ENCODE measurements around the gene KCNC3.

DNA sequence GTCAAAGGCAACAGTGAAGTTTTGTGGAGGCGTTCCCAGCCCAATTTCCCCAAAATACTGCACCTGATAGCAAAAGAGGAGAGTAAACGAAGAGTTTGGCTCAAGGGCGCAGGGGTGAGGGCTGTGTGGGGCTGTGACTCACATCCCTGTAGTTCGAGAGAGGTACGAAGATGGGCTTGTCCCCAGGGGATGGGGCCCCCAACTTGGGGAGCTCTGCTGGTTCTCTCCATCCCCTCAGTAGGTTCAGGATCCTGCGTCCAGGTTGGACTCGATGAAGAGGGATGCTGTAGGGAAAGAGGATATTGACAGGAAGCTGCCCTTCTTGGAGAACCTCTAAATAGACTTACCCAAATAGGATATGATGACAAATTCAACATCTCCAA is 32.8 kb upstream of the KCNC3 start:
- TF ChIP-seq, protein P1, sequence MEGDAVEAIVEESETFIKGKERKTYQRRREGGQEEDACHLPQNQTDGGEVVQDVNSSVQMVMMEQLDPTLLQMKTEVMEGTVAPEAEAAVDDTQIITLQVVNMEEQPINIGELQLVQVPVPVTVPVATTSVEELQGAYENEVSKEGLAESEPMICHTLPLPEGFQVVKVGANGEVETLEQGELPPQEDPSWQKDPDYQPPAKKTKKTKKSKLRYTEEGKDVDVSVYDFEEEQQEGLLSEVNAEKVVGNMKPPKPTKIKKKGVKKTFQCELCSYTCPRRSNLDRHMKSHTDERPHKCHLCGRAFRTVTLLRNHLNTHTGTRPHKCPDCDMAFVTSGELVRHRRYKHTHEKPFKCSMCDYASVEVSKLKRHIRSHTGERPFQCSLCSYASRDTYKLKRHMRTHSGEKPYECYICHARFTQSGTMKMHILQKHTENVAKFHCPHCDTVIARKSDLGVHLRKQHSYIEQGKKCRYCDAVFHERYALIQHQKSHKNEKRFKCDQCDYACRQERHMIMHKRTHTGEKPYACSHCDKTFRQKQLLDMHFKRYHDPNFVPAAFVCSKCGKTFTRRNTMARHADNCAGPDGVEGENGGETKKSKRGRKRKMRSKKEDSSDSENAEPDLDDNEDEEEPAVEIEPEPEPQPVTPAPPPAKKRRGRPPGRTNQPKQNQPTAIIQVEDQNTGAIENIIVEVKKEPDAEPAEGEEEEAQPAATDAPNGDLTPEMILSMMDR (conservative IDR thresholded peaks at IDR 0.05; ENCODE audit: low read depth in 2 of 2), result no peak
- TF ChIP-seq EZH2 (IDR thresholded peaks at IDR 0.05; ENCODE audit: low read depth, unreplicated experiment), result no peak
- TF ChIP-seq, protein P2, sequence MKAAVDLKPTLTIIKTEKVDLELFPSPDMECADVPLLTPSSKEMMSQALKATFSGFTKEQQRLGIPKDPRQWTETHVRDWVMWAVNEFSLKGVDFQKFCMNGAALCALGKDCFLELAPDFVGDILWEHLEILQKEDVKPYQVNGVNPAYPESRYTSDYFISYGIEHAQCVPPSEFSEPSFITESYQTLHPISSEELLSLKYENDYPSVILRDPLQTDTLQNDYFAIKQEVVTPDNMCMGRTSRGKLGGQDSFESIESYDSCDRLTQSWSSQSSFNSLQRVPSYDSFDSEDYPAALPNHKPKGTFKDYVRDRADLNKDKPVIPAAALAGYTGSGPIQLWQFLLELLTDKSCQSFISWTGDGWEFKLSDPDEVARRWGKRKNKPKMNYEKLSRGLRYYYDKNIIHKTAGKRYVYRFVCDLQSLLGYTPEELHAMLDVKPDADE (IDR thresholded peaks at IDR 0.05), result no peak
- no peak for TF ChIP-seq EZH2phosphoT487 (IDR thresholded peaks at IDR 0.05; ENCODE audit: unreplicated experiment)
- TF ChIP-seq ZNF331 (CRISPR knock-in tag; IDR thresholded peaks at IDR 0.05; ENCODE audit: low read depth), result no peak
- TF ChIP-seq JUNB (IDR thresholded peaks at IDR 0.05; ENCODE audit: unreplicated experiment), result no peak
- TF ChIP-seq, protein P3, sequence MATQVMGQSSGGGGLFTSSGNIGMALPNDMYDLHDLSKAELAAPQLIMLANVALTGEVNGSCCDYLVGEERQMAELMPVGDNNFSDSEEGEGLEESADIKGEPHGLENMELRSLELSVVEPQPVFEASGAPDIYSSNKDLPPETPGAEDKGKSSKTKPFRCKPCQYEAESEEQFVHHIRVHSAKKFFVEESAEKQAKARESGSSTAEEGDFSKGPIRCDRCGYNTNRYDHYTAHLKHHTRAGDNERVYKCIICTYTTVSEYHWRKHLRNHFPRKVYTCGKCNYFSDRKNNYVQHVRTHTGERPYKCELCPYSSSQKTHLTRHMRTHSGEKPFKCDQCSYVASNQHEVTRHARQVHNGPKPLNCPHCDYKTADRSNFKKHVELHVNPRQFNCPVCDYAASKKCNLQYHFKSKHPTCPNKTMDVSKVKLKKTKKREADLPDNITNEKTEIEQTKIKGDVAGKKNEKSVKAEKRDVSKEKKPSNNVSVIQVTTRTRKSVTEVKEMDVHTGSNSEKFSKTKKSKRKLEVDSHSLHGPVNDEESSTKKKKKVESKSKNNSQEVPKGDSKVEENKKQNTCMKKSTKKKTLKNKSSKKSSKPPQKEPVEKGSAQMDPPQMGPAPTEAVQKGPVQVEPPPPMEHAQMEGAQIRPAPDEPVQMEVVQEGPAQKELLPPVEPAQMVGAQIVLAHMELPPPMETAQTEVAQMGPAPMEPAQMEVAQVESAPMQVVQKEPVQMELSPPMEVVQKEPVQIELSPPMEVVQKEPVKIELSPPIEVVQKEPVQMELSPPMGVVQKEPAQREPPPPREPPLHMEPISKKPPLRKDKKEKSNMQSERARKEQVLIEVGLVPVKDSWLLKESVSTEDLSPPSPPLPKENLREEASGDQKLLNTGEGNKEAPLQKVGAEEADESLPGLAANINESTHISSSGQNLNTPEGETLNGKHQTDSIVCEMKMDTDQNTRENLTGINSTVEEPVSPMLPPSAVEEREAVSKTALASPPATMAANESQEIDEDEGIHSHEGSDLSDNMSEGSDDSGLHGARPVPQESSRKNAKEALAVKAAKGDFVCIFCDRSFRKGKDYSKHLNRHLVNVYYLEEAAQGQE (IDR thresholded peaks at IDR 0.05; ENCODE audit: unreplicated experiment), result no peak
- no peak for TF ChIP-seq POLR2AphosphoS5 (IDR thresholded peaks at IDR 0.05; ENCODE audit: low read depth)
